WTC11 (cell line): Measurements from ENCODE around the gene PPARD.

Source experiments
- CTCF ChIP-seq: fragments of 200-600 bp; IDR thresholded peaks from 2 replicates; pipeline ENCODE4 v1.8.0; 2022; ENCODE audit warnings: antibody characterized with exemption
- E2F1 ChIP-seq: sonication (generic); formaldehyde crosslinking; IDR thresholded peaks from 2 replicates; pipeline ENCODE4 v1.8.0; 2022; ENCODE audit warnings: mild to moderate bottlenecking, missing genetic modification reagents
- FOXP1 ChIP-seq: sonication (generic); formaldehyde crosslinking; IDR thresholded peaks from 2 replicates; pipeline ENCODE4 v1.8.0; 2022; ENCODE audit warnings: missing genetic modification reagents, mild to moderate bottlenecking, moderate library complexity, borderline replicate concordance
- FOXP4 ChIP-seq: sonication (generic); formaldehyde crosslinking; IDR thresholded peaks from 2 replicates; pipeline ENCODE4 v1.8.0; 2022; ENCODE audit warnings: mild to moderate bottlenecking, missing genetic modification reagents
- NFYB ChIP-seq: sonication (generic); formaldehyde crosslinking; conservative IDR thresholded peaks from 2 replicates; pipeline ENCODE4 v1.8.0; 2022; ENCODE audit warnings: low read depth, missing genetic modification reagents
- ZBTB21 ChIP-seq: sonication (generic); formaldehyde crosslinking; IDR thresholded peaks from 2 replicates; pipeline ENCODE4 v1.8.1; 2023; ENCODE audit warnings: mild to moderate bottlenecking, missing genetic modification reagents, borderline replicate concordance
- ZNF263 ChIP-seq: sonication (generic); formaldehyde crosslinking; IDR thresholded peaks from 2 replicates; pipeline ENCODE4 v1.8.1; 2022; ENCODE audit warnings: low read depth, mild to moderate bottlenecking, moderate library complexity, missing genetic modification reagents
- ZNF317 ChIP-seq: sonication (generic); formaldehyde crosslinking; IDR thresholded peaks from 2 replicates; pipeline ENCODE4 v1.8.1; 2023; ENCODE audit warnings: low read depth, mild to moderate bottlenecking, moderate library complexity, missing genetic modification reagents, borderline replicate concordance

- no peak for TF ChIP-seq CTCF
- no peak for TF ChIP-seq ZNF317
- 0 out of 2 replicates have a peak, but pooled peaks have one; percentile 12 for TF ChIP-seq ZBTB21
- no peak for TF ChIP-seq FOXP1 (CRISPR knock-in tag)
- no peak for TF ChIP-seq NFYB (CRISPR knock-in tag)
- no peak for TF ChIP-seq FOXP4
- no peak for TF ChIP-seq ZNF263
- no peak for TF ChIP-seq E2F1 (CRISPR knock-in tag)
Measured at GRCh38 chr6:35317483-35318195, 24.7 kb upstream of the PPARD start.
